Hindlimb muscle (tissue), 1 donor: ENCODE results near the gene NFE2L2. TPM values are rescaled to one million over a fixed set of nuclear protein-coding genes. Genes with fewer than 3 reads are reported as not detected.
"Not testable (repeated sequence)": the region's sequence is repeated elsewhere in the genome, so short reads cannot be mapped to it uniquely, and the experiment has no call there.

Experiments used
- DNase-seq: peaks from one replicate; pipeline ENCODE4 v3.0.0-alpha.2; 2013
- polyA plus RNA-seq: library from polyadenylated mRNA; unstranded; fragments of 120-200 nt; gene quantifications from one replicate; pipeline ENCODE4 v1.2.1, GENCODE V29; 2013; ENCODE audit not compliant: insufficient read length

NFE2L2 gene
- polyA plus RNA-seq, 1 donor: 50.7 TPM

DNA sequence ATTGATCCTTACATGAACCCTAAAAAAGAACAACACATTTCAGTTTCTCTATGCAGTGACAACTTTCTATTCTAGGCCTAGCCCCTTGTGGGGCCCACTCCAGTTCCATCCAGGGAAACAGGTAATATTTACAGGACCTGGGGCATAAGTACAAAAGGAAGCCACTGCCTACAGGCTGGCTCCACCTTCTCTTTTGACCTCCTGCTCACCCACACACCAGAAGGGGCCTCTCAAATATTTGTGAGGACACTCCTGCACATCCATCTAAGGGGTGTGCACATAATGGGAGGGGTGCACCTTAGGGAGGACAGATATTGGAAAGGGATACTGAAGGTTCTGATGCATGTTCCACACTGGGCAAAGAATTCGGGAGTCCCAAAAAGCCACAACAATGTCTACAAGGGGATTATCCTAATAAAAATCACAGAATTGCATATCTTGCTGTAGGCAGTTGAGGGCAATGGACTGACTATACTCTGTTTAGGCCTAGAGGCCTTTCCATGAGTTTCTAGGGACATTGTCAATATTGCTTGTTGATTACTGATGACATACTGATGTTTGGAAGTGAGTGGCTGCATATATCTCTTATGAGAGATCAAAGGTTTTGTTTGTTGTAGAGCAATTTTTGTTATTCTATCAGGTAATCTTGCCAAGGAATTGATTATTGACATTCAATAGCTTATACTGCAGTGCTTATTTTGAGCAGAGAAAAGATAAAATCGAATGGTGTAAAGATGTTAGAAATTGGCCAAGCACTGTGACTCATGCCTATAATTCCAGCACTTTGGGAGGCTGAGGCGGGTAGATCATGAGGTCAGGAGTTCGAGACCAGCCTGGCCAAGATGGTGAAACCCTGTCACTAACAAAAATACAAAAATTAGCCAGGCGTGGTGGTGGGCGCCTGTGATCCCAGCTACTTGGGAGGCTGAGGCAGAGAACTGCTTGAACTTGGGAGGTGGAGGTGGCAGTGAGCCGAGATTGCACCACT, 75.8 kb downstream of the NFE2L2 start:
- DNase-seq: no peak

DNA sequence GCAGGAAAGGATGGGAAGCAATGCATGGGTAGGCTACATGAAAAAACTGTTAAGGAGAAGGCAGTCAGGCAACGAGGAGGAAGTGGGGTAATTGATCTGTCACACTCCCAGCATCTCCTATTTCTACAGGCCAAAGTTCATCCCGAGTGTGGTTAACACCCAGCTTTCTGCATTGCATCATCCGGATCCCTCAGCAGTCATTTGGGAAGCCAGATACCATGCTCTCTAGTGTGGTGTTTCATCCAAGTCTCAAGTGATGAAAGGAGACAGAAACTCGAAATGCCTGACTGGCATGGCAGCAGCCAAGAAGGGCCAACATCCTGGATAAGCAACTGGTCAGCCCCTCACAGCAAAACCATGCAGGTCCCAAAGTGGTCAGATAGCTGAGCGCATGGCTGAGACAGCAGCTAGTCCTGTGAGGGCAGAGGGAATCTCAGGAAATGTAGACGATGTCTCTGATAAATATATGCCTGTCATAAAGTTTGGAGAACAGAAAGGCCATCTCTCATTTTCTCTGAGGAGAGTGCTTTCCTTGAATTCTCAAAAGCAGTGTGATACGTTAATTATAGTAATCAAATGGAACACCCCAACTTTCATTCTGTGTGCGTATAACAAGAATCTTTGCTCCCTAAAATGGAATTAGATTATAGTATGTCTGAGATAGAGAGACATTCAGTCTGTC, 76.8 kb downstream of the NFE2L2 start:
- DNase-seq: no peak

DNA sequence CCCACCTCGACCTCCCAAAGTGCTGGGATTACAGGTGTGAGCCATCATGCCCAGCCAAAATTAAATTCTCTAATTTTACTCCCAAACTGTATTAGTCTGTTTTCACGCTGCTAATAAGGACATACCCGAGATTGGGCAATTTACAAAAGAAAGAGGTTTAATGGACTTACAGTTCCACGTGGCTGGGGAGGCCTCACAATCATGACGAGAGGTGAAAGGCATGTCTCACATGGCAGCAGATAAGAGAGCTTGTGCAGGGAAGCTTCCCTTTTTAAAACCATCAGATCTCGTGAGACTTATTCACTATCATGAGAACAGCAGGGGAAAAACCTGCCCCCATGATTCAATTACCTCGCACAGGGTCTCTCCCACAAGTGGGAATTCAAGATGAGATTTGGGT, 78.5 kb downstream of the NFE2L2 start:
- not testable (repeated sequence) for DNase-seq

DNA sequence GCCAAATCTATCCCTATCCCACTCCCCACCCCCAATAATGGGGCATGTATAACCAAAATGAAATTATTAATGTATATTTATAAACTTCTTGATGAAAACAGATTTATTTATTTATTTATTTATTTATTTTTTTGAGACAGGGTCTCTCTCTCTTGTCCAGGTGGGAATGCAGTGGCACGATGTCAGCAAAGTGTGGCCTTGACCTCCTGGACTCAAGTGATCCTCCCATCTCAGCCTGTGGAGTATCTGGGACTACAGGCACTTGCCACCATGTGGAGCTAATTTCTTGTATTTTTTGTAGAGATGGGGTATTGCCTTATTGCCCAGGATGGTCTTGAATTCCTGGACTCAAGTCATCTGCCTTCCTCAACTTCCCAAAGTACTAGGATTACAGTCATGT, 79.9 kb downstream of the NFE2L2 start:
- no peak for DNase-seq

DNA sequence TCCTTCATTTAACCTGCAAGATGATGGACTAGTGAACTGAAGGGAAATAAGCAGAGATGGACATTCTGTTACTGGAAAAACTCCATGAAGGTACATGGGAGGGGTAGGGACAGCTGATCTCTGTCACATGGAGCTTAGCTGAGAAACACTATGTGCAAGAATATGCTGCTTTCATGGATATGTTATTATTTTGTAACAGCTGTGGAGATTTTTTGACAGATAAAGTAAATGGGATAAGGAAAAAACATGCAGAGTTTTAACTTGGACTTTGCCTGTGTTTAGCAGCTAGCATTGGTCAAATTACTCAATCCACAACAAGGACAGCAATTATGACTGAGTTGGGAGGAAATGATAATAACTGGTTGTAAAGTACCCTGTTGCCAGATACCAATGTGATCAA, 80.7 kb downstream of the NFE2L2 start:
- no peak for DNase-seq

Other genes with a start within 250 kb of the NFE2L2 start
- 290 TPM for gene HNRNPA3, start 51.9 kb downstream of the NFE2L2 start, polyA plus RNA-seq
- 27.5 TPM for gene AGPS, start 128.0 kb upstream of the NFE2L2 start, polyA plus RNA-seq